GM06990 (cell line): ENCODE results near the gene ADIPOR1.
"Not testable (repeated sequence)": the region's sequence is repeated elsewhere in the genome, so short reads cannot be mapped to it uniquely, and the experiment has no call there.

Source experiments
- DNase-seq: peaks from one replicate; pipeline ENCODE4 v3.0.0-alpha.2; 2011; ENCODE audit not compliant: insufficient read length; ENCODE audit errors: extremely low read depth
- H3K27me3 ChIP-seq: replicated peaks from 2 replicates; pipeline ENCODE4 v1.6.0; 2011; ENCODE audit warnings: low read length; ENCODE audit not compliant: control insufficient read depth, insufficient read depth
- H3K36me3 ChIP-seq: 2 replicates; pipeline ENCODE4 v1.5.1; 2011; ENCODE audit warnings: low read length; ENCODE audit not compliant: control insufficient read depth, insufficient read depth
- H3K4me3 ChIP-seq: replicated peaks from 2 replicates; pipeline ENCODE4 v1.5.1; 2011; ENCODE audit warnings: low read depth, mild to moderate bottlenecking, control low read depth, low read length
- CTCF ChIP-seq: IDR thresholded peaks from 2 replicates; pipeline ENCODE4 v1.5.1; 2011; ENCODE audit warnings: low read length, control low read depth, mild to moderate bottlenecking, inconsistent platforms; ENCODE audit not compliant: insufficient read depth, poor library complexity, severe bottlenecking

The ADIPOR1 gene

GRCh38 chr1:202987922-202988583, 29.9 kb upstream of the ADIPOR1 start:
- TF ChIP-seq CTCF = no peak
- Histone ChIP-seq H3K36me3 (no peaks in the 10 kb centered on the region), H3K4me3 (no peak overlapping the region), H3K27me3 (no peaks in the 10 kb centered on the region)
- no peak for DNase-seq

GRCh38 chr1:202987255-202987654, 29.1 kb upstream of the ADIPOR1 start:
- no peaks in the 10 kb centered on the region for H3K36me3 ChIP-seq
- H3K4me3 ChIP-seq = no peak overlapping the region
- H3K27me3 ChIP-seq = no peaks in the 10 kb centered on the region
- no peak for DNase-seq
- no peak for TF ChIP-seq CTCF

- not testable (repeated sequence) for DNase-seq, H3K36me3 ChIP-seq, H3K4me3 ChIP-seq, H3K27me3 ChIP-seq
Measured at GRCh38 chr1:202986120-202986519, 28.0 kb upstream of the ADIPOR1 start.

- TF ChIP-seq CTCF = no peak
- no peak for DNase-seq
- Histone ChIP-seq H3K36me3 (no peaks in the 10 kb centered on the region), H3K27me3 (no peaks in the 10 kb centered on the region), H3K4me3 (no peak overlapping the region)
Measured at GRCh38 chr1:202982715-202983430, 24.8 kb upstream of the ADIPOR1 start.

GRCh38 chr1:202981939-202982338, 23.8 kb upstream of the ADIPOR1 start:
- Histone ChIP-seq H3K4me3 (no peak overlapping the region), H3K36me3 (no peaks in the 10 kb centered on the region), H3K27me3 (no peaks in the 10 kb centered on the region)
- no peak for TF ChIP-seq CTCF
- no peak for DNase-seq

GRCh38 chr1:202979459-202979858, 21.3 kb upstream of the ADIPOR1 start:
- no peak for DNase-seq
- H3K4me3 ChIP-seq = no peak overlapping the region
- H3K36me3 ChIP-seq = no peaks in the 10 kb centered on the region
- TF ChIP-seq CTCF = no peak
- no peaks in the 10 kb centered on the region for H3K27me3 ChIP-seq
